ENCODE data around the gene LYST. TPM values are rescaled to one million over a fixed set of nuclear protein-coding genes. Genes with fewer than 3 reads are reported as not detected.

LYST gene
- total RNA-seq, 1 experiment from 2014 or later, result 0.58 TPM

DNA sequence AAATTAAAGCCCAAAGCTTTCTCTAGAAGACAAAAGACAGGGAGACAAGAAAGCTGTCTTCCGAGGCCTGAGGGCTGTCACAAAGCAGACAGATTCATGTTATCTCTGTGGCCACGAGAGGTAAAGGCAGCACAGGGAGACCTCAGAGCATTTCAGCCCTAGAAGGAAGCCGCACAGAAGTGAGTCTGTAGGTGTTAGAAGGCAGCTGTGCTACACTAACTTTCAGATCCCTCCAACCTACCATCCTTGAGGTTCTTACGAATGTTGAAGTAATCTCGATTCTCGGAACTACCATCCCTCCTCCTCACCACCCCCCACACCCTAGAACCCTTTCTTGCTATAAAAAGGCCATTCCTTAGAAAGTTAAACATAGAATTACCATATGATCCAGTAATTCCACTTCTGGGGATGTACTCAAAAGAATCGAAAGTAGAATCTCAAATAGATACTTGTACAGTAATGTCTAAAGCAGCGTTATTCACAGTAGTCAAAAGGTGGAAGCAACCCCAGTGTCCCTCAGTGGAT, 21.5 kb upstream of the LYST start:
- in situ Hi-C loops (cut with HindIII; ENCODE audit: low sequenced_read_pairs), result no loop called here
- DNase-seq (ENCODE audit: low spot score), result no peak

DNA sequence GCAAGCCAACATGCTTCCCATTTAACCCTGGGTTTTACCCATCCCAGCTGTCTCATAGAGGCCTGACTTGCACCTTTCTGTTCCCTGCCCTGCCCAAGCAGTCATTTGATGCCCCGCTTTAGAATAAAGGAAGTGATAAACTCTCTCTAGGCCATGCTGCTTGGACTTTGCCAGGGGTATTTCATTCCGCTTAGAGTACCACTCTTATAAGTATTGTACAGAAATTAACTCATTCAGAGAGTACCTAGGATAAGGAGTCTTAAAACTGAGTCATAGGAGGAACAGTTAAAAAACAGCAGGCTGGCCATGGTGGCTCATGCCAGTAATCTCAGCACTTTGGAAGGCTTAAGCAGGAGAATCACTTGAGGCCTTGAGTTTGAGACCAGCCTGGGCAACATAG, 21.0 kb upstream of the LYST start:
- in situ Hi-C loops (cut with HindIII; ENCODE audit: low sequenced_read_pairs), result no loop called here
- no peak for DNase-seq (ENCODE audit: low spot score)

DNA sequence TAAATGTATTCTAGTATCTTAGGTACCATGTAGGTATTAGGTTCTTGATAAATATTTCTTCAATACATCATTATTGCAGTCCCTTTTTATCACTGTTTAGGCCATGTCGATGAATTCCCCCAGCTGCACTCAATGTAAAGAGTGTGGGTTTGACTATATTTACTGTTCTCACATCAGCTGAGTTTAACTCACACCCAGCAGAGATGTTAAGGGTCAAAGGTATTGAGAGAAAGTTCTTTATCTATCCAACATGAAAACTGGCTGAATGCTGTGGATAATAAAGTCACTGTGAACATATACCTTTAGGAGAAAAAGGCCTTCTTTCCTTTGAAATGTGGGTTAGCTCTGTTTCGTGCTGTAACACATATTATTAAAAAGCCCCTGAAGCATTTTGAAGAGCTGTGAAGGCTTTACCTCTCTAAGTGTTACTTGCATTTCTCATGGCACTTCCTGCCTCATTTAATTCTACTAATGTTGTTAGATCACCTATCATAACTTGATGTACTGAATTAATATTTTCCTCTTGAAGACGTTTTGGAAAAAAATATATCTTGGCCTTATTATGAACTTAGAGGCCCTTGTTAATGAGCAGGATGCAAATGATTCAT, 19.1 kb upstream of the LYST start:
- in situ Hi-C loops (cut with HindIII; ENCODE audit: low sequenced_read_pairs), result no loop called here
- no peak for DNase-seq (ENCODE audit: low spot score)

DNA sequence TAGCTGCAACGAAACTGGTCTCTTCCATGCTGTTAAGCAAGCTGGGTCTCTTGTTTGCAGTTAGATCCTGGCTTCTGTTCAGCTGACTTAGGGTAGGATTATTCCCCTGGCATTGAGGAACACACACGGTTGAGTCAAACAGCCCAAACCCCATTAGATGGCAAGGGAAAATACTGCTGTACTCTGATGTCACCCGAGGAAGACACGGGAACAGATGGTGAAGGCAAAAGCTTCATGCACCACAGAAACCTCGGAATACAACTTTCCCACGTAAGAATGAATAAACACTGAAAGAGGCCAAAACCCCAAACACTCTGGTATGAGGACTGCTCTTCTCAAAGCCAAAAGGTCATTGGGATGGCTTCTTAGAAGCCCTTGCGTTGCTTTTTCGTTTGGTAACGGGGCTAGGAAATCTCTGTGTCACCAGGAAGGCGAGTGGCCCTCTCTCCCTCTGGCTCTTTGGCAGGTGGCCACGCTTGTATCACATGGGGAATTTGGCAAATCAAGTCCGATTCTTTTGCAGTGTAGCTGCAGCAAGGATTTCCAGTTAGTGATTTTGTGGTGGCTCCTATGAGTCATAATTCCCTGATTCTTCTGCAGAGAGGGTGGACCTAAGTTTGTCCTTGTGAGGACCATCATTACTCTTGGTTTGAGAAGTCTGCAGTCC, 16.7 kb upstream of the LYST start:
- in situ Hi-C loops (cut with HindIII; ENCODE audit: low sequenced_read_pairs), result no loop called here
- peak; percentile 96 for DNase-seq (ENCODE audit: low spot score)

DNA sequence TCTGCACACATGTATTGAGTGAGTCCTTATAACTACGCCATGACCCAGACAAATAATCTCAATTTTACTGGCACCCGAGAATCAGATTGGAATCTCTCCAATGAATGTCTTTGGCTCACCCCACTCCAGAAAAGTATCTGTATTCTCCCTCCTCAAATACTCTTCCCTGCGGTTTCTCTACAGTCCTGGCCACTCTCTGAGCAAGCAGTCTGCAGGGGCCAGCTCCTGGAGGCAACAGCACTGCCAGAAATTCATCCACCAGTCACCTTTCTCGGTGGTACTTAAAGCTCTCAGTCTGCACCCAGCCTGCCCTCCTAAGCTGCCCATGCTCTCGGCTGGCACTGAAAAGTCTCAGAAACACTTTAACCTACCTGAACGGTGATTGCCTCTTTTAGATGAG, 16.1 kb upstream of the LYST start:
- in situ Hi-C loops (cut with HindIII; ENCODE audit: low sequenced_read_pairs), result no loop called here
- DNase-seq (ENCODE audit: low spot score), result peak; percentile 79

DNA sequence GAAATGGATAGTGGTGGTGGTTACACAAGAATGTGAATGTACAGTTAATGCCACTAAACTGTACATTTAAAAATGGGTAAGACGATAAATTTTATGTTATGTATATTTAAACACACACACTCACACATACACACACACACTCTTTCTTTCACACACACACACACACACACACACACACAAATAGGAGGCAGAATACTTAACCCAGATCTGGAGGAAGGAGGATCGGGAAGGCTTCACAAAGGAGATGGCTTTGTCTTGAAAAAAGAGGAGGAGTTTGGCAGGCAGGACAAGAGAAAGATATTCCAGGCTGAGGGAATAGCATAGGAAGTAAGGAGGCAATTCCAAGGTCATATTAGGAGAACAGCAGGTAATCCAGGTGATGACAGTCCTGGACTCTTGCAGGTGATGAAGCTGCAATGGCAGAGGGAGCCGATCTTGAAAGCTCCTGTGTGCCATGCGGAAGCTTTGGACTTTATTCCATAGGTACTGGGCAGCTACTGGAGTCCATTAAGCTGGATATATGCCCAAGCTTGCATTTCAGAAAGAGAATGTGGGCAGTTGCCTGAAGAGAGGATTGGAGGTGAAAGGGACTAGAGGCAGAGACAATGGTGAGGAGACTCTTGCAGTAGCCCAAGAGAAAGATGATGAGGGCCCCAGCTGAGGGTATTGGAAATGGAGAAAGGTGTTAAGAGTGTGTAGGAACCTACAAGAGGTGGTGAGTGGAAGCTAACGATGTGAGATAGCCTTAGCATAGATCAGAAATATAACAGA, 15.4 kb upstream of the LYST start:
- DNase-seq (ENCODE audit: low spot score), result peak; percentile 65
- in situ Hi-C loops (cut with HindIII; ENCODE audit: low sequenced_read_pairs), result no loop called here

DNA sequence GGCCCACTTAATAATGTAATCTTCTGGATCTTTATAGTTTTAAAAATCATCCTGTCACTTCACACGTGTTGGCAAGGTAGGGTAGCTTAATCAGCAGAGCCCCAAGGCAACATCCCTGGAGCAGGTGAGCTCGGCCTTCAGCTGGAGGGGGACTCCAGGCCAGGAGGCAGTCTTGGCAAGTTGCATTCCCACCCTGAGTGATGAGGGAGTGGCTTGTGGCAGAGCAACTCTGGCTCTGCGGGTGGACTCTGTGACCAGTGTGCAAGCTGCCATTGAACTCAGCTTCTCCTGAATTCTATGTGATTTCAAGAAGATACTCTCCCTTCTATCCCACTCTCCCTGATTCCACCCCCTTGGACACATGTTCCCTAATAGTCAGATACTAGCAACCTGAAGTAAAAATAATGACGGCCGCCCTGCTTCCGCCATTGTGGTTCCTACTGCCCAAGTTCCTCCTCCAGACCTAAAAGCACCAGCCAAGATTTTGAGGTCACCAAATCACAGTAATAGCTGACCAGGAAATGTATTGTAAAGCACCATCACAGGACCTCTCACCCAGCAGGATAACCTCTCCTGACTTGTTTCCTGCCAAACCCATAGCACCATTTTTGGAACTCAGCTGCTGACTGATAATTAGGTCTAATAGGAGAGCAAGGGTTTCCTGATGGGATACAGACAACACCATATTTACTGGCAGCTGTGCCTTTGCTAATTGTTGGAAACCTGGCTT, 11.5 kb upstream of the LYST start:
- in situ Hi-C loops (cut with HindIII; ENCODE audit: low sequenced_read_pairs), result no loop called here
- DNase-seq (ENCODE audit: low spot score), result peak; percentile 73

DNA sequence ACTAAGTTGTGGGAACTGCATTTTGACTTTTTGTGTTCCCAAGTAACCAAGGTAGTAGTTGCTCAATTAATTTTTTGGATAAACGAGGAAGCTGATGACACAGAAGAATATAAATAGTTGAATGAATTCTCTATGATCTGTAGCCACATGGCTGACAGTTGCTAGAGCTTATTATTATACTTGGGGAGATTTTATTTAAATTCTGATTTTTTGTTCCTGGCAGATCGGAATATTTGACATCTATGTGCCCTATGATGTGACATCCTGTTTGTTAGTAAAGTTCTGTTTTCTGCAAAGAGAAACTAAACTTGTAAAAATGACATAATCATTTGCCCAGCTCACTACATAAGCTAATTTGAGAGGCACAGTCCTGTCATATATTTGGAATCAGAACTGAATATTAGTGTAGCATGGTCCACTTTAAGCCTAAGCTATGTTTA, 9.7 kb upstream of the LYST start:
- in situ Hi-C loops (cut with HindIII; ENCODE audit: low sequenced_read_pairs), result no loop called here
- no peak for DNase-seq (ENCODE audit: low spot score)

DNA sequence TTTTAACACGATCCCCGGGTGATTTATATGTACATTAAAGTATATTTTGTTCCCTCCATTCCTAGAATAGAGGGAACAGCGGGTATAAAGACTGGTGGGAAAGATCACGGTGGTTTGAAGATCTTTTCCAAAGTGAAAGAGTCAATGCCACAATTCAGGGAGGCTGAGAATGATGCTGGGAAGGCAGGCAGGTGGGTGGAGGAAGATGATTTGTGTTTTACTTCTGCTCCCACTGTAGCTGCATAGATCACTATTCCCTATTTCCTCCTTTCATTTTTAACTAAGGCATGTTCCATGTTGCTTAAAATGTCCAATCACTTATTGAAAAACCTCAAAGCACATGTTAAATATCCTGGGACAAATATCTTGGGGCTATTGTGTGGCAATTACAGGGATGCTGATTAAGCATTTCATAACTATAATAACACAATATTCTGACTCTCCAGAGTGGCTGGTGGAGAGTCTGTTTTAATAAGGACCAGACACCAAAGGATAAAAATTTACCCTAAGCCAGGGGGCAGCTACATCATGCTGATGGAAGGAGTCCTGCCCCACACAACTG, 8.4 kb upstream of the LYST start:
- no peak for DNase-seq (ENCODE audit: low spot score)
- in situ Hi-C loops (cut with HindIII; ENCODE audit: low sequenced_read_pairs), result no loop called here

DNA sequence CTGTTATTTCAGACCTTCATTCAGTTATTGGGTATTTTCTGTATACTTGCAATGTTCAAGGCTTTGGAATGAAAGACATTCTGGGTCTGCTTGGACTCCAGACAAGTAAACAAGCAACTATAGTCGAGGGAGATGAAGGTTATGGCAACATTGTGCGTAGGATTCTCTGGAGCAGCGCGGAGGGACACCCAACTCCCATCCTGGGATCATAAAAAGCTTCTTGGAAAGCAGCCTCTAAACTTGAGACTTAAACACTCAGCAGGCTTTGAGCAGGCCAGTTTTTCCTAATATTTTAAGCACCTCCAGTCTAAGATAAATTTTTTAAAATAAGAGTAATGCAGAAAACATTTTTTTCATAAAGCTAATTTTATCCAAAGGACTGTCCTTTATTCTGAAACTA, 7.6 kb upstream of the LYST start:
- in situ Hi-C loops (cut with HindIII; ENCODE audit: low sequenced_read_pairs), result no loop called here
- no peak for DNase-seq (ENCODE audit: low spot score)

DNA sequence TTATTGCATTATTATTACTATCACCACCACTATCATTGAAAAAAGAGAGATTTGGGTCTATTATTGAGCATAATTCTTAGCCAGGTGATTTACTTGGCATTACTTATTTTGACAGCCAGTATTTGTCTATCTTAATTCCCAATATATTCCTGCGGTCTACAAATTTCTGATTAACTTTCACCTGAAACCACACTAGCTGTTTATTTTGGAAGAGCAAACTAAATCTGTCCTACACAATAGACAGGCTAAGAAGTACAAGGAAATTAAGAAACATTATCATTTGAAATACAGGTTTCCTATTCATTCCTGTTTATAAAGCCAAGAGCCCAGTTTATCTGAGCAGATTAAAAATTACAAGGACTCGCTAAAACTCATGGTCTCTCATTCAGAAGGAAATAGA, 6.9 kb upstream of the LYST start:
- DNase-seq (ENCODE audit: low spot score), result no peak
- in situ Hi-C loops (cut with HindIII; ENCODE audit: low sequenced_read_pairs), result no loop called here

DNA sequence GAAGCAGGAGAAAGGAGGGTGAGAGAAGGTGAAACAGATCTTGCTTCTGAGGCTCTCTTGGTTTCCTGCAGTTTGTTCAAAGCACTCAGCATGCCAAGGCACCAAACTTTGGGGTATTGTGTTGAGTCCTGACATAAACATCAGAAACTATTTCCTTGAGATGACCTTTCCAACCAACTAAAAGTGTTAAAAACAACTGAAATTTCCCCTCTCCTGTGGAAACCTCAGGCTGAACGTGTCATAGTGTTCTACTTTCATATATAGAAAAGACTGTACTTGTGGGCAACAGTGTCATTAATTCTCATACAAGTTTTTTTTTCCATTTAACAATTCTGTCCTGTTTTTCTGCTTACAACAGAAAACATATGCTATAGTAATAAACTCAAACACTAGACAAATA, 6.3 kb upstream of the LYST start:
- in situ Hi-C loops (cut with HindIII; ENCODE audit: low sequenced_read_pairs), result no loop called here
- DNase-seq (ENCODE audit: low spot score), result no peak

DNA sequence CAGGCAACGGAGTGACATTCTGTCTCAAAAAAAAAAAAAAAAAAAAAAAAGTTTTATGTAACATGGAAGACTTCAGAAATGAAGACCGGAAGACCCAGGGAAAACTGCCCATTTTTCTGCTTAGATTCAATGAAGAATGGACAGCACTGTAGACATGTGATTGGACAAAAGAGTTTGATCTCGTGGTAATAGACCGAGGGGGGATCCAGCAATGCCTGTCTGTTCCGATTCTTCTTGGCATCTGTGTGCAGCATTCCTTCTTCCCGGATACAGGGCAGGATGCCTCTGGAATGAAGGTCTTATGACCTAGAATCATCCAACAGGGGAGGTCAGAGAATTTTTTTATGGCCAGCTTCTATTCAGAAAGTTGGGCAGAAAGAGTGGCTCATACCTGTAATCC, 5.6 kb upstream of the LYST start:
- DNase-seq (ENCODE audit: low spot score), result no peak
- in situ Hi-C loops (cut with HindIII; ENCODE audit: low sequenced_read_pairs), result no loop called here

DNA sequence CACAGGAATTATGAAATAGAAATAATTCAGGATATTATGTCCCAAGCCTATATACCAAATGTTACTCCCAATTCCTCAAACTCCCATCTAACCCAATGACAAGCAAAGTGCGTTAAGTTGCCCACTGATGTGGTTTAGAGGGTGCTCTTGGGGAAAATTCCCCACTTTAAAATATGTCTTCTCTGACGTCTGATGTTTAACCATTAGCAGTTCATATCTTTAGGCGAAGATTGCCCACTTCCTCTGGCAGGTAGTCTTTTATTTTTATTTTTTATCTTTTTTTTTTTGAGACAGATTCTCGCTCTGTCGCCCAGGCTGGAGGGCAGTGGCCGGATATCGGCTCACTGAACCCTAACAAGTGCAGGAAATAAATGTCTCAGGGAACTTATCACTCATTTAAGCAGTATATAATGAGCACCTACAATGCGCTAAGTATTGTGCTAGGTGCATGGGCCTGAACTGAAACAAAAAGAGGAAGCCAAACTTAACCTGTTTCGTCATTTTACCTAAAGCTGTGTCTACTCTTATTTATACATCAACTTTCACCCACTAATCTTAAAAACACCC, 1.3 kb upstream of the LYST start:
- no peak for DNase-seq (ENCODE audit: low spot score)
- in situ Hi-C loops (cut with HindIII; ENCODE audit: low sequenced_read_pairs), result no loop called here

DNA sequence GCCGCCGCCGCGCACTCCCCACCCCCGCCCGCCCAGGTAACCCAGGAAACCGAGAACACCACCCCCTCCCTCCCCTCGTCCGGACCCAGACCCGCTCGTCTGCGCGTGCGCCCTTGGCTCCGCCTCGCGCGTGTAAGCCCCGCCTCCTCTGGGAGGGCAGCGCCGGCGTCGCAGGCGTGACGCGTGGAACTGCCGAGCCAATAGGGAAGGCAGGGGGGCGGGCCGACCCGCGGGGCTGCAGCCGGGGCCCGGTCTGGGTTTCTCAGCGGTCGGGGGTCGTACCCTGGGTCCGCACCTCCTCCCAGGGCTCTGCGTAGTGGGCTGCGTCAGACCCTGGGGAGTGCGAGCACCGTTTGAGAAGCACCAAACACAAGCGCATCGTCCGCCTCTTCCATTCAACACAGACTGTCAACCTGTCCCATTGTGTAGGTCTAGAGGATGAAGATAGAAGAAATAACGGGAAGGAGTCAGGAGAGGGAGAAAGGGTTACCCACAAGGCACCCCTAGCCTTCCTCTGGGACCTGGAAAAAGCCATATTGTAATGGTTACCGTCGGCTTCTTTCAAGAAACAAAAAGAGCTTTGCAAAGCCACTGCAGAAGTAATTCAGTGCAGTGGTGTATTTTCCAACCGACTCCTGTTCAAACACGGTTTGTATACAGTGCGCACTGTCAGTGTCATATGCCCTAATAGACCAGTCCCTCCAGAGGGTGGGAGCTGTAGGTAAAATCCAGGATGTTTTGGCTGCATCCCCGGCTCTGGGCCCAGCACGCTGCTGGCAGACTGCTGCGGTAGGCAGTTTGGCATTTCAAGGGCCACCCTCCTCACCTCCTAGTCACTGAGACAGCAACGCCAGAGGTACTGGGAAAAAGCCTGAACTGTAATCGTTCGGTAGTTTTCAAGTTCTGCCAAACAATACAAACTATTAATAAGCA, 473 bp upstream of the LYST start:
- DNase-seq (ENCODE audit: low spot score), result peak; percentile 97
- in situ Hi-C loops (cut with HindIII; ENCODE audit: low sequenced_read_pairs), result no loop called here

DNA sequence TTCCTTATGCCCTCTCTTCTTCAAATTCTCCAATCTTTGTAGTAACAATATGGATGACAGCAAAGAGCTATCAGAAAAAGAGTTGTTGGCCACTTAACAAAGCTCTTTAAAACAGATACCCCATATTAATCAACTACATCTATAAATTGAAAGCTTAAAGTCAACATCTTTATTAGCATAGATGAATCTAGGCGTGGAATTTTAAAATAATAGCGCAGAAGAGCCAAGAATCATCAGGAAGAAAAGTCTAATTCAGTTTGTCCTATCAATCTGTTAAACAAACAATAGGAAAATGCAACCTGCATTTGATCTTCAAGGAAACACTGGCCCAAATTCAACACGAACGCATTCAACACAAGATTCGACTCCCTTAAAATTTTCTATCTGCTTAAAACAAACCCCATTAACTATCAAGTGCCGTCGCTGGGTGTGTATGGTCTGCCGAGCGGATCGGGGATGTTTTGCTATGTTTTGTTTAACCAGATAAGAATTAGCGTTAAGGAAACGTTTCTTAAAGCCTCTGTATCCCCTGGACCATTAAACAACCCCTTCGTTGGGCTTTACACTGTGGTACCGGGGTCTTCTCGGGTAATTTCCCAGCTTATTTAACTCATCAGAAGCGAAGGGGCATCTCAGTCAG, 1.0 kb downstream of the LYST start:
- no peak for DNase-seq (ENCODE audit: low spot score)
- in situ Hi-C loops (cut with HindIII; ENCODE audit: low sequenced_read_pairs), result no loop called here

DNA sequence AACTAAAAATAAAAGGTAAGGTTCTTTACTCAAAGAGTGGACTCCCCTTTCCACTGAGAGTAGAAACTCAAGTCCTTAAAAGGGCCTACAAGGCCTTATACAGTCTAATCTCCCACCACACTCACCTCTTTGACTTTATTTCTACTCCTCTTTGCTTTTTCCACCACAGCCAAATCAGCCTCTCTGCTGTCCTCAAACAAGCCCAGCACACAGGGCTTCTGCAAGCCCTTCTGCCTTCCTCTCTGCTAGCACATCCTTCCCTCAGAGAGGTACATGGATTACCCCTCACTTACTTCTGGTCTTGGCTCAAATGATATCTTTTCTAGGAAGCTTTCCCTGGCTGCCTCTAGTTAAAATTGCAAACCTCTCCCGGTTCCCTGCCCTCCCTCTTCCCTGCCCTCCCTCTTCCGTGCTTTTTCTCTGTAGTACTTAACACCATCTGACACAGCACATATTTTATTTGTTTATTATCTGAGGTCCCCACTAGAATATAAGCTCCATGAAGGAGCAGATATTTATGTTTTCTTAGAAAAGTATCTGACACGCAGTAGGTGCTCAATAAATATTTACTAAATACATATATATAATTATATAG, 1.7 kb downstream of the LYST start:
- in situ Hi-C loops (cut with HindIII; ENCODE audit: low sequenced_read_pairs), result no loop called here
- peak; percentile 20 for DNase-seq (ENCODE audit: low spot score)
